Measurements from ENCODE around the gene KCNG4. TPM values are rescaled to one million over a fixed set of nuclear protein-coding genes. Genes with fewer than 3 reads are reported as not detected.

The KCNG4 gene
- not detected for total RNA-seq
- long read RNA-seq: 0 reads

GRCh38 chr16:84239909-84240308 is at the start of gene KCNG4:
TSS of gene KCNG4 (minus strand) at chr16:84240012. CDS start at chr16:84237485, 2,527 bp downstream.
- intact Hi-C loops (cut with DNase I): no loop called here
- DNase-seq (ENCODE audit: low spot score): no peak

GRCh38 chr16:84288902-84289301 is 49.1 kb upstream of the KCNG4 start:
- DNase-seq (ENCODE audit: low spot score): no peak
- intact Hi-C loops (cut with DNase I): no loop called here

GRCh38 chr16:84286578-84287240 is 46.9 kb upstream of the KCNG4 start:
- intact Hi-C loops (cut with DNase I): loop anchor here (2.0 kb wide), 1 partner anchor 16 kb away; no protein-coding TSS in a partner anchor
- DNase-seq (ENCODE audit: low spot score): no peak

DNA sequence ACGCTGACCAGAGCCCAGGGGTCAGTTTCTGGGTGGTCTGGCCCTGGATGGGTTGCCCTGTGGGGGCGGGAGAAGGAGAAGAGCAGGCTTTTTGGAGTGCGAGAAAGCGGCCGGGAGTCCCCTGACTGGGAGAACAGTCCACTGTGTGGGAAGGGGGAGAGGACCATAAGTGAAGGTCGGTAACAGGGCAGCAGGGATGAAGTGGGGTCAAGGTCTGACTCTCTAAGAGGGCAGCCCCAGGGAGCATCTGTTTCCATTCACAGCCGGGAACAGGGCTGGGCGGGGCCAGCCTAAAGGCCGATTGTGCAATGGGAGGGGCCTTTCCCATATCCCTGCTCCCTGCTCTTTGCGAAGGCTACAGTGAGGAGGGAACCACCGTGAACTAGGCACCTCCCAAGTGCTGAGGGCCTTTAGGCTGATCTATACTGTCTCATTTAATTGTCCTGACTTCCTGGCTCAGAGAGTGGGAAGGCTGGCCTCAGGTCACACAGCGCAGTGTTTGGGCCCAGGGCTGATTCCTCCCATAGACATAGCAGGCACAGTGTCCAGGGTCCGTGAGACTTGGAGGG is 44.4 kb upstream of the KCNG4 start:
- intact Hi-C loops (cut with DNase I): no loop called here
- DNase-seq (ENCODE audit: low spot score): no peak

- intact Hi-C loops (cut with DNase I): no loop called here
- no peak for DNase-seq (ENCODE audit: low spot score)
Observed at GRCh38 chr16:84283314-84284153, 43.7 kb upstream of the KCNG4 start.

- DNase-seq (ENCODE audit: low spot score): no peak
- intact Hi-C loops (cut with DNase I): no loop called here
Observed at GRCh38 chr16:84282533-84282932, 42.7 kb upstream of the KCNG4 start.

DNA sequence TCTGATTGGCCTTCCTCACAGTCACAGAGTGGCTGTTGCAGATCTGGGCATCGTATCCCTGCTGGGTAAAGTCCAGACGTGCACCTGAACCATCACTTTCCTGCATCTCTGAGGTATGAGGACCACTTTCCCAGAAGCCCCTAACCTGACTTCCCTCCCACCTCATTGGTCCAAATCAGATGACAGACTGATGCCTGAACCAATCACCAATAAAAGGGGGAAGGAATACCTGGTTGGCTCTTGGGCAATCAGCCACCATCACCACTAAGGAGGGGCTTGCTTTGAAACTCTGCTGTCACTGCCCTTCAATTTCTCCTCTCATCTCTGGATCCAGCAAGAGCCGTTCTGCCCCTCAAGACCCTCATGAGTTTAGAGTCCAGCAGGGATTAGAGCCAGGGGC is 41.3 kb upstream of the KCNG4 start:
- no peak for DNase-seq (ENCODE audit: low spot score)
- intact Hi-C loops (cut with DNase I): no loop called here

- intact Hi-C loops (cut with DNase I): no loop called here
- DNase-seq (ENCODE audit: low spot score): no peak
Observed at GRCh38 chr16:84279881-84280280, 40.1 kb upstream of the KCNG4 start.

DNA sequence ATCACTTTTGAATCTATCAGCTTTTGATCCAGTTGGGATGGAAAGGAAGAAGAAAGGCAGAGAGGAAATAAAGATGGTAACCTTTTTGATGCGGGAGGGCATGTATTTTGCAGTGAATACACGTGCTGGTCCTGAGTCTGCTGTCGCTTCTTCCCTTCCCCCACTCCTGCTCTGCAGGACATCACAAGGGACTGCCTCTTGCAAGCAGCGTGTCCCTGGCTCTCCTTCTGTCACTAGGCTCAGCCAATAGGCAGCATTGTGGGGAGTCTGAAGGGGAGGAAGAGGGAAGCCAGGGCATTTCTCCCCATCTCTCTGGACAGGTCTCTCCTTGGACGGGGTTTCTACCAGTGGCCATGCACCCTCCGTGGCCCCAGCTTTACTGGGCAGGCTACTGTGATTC is 39.2 kb upstream of the KCNG4 start:
- no peak for DNase-seq (ENCODE audit: low spot score)
- intact Hi-C loops (cut with DNase I): no loop called here

DNA sequence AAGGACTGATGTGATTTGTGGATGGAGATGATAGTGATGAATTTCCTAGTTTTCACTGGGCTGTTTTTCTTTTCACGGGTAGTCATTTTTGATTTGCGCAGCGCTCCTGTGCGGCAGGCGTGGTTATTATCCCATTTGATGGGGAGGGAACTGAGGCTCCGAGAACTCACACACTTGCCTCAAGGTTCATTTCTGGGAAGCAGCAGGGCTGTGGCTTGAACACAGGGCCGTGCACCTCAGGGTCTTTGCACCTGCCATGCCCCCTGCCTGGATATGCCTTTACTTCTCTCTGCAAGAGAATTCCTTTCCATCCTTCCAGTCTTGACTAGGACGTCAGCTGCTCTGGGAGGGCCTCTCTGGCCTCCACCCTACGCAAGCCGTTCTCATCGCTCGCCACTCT is 38.5 kb upstream of the KCNG4 start:
- intact Hi-C loops (cut with DNase I): no loop called here
- no peak for DNase-seq (ENCODE audit: low spot score)

DNA sequence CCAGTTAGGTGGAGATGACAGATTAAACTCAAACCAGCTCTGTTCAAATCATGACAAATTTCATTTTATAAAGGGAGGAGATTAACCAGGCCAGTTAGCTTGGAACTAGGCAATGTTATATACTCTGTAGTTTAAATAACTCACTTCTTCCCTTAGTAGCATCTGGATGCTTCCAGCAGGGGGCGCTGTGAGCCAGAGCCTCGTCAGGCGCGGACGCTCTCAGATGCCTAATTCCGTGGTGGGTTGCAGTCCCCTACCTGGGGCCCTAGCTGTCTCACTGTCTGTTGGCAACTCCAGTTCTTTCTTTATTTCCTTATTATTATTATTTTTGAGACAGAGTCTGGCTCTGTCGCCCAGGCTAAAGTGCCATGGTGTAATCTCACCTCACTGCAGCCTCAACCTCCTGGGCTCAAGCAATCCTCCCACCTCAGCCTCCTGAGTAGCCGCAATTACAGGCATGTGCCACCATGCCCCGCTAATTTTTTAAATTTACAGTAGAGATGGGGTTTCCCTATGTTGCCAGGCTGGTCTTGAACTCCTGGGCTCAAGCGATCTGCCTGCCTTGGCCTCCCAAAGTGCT is 37.5 kb upstream of the KCNG4 start:
- DNase-seq (ENCODE audit: low spot score): no peak
- intact Hi-C loops (cut with DNase I): loop anchor here (1.0 kb wide), 1 partner anchor 208 kb away; no protein-coding TSS in a partner anchor

GRCh38 chr16:84275585-84276151 is 35.9 kb upstream of the KCNG4 start:
- intact Hi-C loops (cut with DNase I): no loop called here

DNA sequence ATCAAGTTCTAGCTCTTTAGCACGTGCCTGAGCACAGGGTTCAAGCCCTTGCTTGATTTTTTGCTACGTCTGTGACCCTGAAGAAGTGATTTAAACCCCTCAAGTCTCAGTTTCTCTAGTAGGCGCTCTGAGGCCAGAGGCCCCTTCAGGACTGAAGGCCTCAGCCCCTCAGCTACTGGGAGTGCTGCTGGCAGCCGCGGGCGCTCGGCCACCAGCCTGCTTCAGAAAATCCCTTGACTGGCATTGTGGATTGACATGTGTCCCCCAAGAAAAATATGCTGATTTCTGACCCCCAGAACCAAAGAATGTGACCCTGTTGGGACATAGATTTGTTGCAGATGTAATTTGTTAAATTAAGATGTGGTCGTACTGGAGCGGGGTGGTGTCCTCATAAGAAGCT is 34.7 kb upstream of the KCNG4 start:
- DNase-seq (ENCODE audit: low spot score): no peak
- intact Hi-C loops (cut with DNase I): no loop called here

More at GRCh38 chr16:84275585-84276151, 35.9 kb upstream of the KCNG4 start:
- DNase-seq (ENCODE audit: low spot score): no peak

DNA sequence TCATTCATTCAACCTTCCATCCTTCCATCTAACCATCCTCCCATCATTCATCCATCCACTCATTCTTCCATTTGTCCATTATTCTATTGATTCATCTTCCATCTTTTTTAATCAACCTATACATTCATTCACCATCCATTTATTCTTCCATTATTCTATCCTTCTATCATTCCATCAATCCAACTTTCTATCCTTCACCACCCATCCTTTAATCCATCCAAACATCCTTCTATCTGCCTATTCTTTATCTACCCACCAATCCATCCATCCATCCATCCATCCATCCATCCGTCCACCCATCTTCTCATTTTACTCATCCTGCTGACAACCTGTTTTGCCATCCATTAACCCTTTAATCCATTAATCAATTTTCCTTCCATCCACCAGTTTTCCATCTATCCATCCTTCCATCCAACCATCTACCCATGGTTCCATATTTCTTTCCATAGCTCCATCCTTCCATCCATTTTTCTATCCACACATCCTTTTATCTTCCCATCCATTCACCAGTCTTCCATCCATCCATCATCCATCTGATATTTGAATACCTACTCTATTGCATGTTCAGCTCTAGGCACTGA is 33.0 kb upstream of the KCNG4 start:
- DNase-seq (ENCODE audit: low spot score): no peak
- intact Hi-C loops (cut with DNase I): no loop called here

GRCh38 chr16:84271866-84272265 is 32.1 kb upstream of the KCNG4 start:
- no peak for DNase-seq (ENCODE audit: low spot score)
- intact Hi-C loops (cut with DNase I): no loop called here

DNA sequence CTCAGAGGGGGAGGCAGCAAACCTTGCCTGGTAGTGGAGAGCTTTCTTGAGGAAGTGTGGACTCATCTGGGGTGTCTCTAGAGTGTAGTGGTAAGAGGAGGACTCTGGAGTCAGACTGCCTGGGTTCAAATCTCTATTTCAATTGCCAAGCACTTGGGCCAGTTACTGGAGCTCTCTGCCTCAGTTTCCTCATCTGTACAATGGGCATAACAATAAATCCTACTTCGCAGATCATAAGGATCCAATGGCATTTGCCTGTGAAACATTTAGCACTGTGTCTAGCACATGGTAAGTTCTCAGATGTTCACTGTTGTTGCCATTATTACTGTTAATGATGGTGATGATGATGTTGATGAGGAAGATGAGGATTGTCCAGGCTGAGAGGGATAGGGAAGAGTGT is 31.2 kb upstream of the KCNG4 start:
- intact Hi-C loops (cut with DNase I): no loop called here
- DNase-seq (ENCODE audit: low spot score): no peak

GRCh38 chr16:84270531-84270930 is 30.7 kb upstream of the KCNG4 start:
- intact Hi-C loops (cut with DNase I): no loop called here
- DNase-seq (ENCODE audit: low spot score): no peak

DNA sequence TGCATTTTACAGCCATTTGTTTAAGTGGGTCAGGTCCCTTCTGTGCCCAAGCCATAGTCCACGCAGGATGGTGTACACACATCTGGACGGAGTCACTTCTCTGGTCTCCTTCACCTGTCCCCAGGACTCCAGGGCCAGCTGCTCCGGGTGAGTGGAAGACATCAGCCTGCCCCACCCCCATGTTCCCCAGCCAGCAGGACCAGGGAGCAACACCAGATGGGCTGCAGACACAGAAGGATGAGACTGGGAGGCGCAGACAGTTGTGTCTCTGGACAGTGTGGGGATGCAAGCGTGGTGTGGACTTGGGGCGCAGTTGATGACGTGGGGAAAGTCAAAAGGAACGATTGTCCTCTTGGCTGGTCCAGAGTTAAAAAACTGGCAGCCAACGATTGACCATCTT is 30.3 kb upstream of the KCNG4 start:
- intact Hi-C loops (cut with DNase I): no loop called here
- no peak for DNase-seq (ENCODE audit: low spot score)

- intact Hi-C loops (cut with DNase I): no loop called here
- DNase-seq (ENCODE audit: low spot score): no peak
Observed at GRCh38 chr16:84268291-84269040, 28.7 kb upstream of the KCNG4 start.

Measured in cardiac septum (tissue), 1 donor.